ENCODE data around the gene FASTK.

- no peak for TF ChIP-seq CTCF (IDR thresholded peaks at IDR 0.05)
- TF ChIP-seq POLR2A (IDR thresholded peaks at IDR 0.05), result no peak
These were observed 14.2 kb downstream of the FASTK start for GRCh38 chr7:151066273-151066974.

Measured in testis (tissue), 2 donors.